H9 (cell line): ENCODE data around the gene INPP5J. TPM values are rescaled to one million over a fixed set of nuclear protein-coding genes. Genes with fewer than 3 reads are reported as not detected.

Experiments
- DNase-seq: peaks from one replicate; pipeline ENCODE4 v3.0.0-alpha.2; 2017
- H2AFZ ChIP-seq: one replicate; pipeline ENCODE4 v1.6.1; 2013; ENCODE audit warnings: mild to moderate bottlenecking, low read length, control low read depth, moderate library complexity
- H2AK5ac ChIP-seq: 2 replicates; pipeline ENCODE4 v1.6.1; 2013; ENCODE audit warnings: low read length, control low read depth, mixed read lengths; ENCODE audit not compliant: insufficient read length
- H2BK120ac ChIP-seq: one replicate; pipeline ENCODE4 v1.6.1; 2013; ENCODE audit warnings: low read depth, mild to moderate bottlenecking, low read length, control low read depth, inconsistent platforms; ENCODE audit not compliant: poor library complexity, severe bottlenecking
- H2BK12ac ChIP-seq: 2 replicates; pipeline ENCODE4 v1.6.1; 2013; ENCODE audit warnings: low read length, control low read depth, mixed read lengths, low read depth; ENCODE audit not compliant: insufficient read length
- H2BK15ac ChIP-seq: 2 replicates; pipeline ENCODE4 v1.6.1; 2013; ENCODE audit warnings: low read depth, low read length, control low read depth
- H2BK20ac ChIP-seq: one replicate; pipeline ENCODE4 v1.6.1; 2013; ENCODE audit warnings: low read depth, mild to moderate bottlenecking, low read length, control low read depth, inconsistent platforms; ENCODE audit not compliant: poor library complexity, severe bottlenecking
- H2BK5ac ChIP-seq: 2 replicates; pipeline ENCODE4 v1.6.1; 2013; ENCODE audit warnings: low read length, control low read depth, mixed read lengths; ENCODE audit not compliant: insufficient read length
- H3K14ac ChIP-seq: 2 replicates; pipeline ENCODE4 v1.6.1; 2013; ENCODE audit warnings: low read length, control low read depth; ENCODE audit not compliant: insufficient read depth
- H3K18ac ChIP-seq: 2 replicates; pipeline ENCODE4 v1.6.1; 2013; ENCODE audit warnings: low read depth, mild to moderate bottlenecking, mixed read lengths, low read length, control low read depth; ENCODE audit not compliant: insufficient read length
- H3K23ac ChIP-seq: 2 replicates; pipeline ENCODE4 v1.6.1; 2013; ENCODE audit warnings: low read length, control low read depth, mixed read lengths, low read depth; ENCODE audit not compliant: insufficient read length
- H3K23me2 ChIP-seq: 2 replicates; pipeline ENCODE4 v1.6.1; 2013; ENCODE audit warnings: low read depth, mild to moderate bottlenecking, mixed read lengths, low read length, control low read depth; ENCODE audit not compliant: insufficient read length, poor library complexity, severe bottlenecking
- H3K27ac ChIP-seq: 2 replicates; pipeline ENCODE4 v1.5.1; 2013; ENCODE audit warnings: low read length, control low read depth, mixed read lengths, low read depth; ENCODE audit not compliant: insufficient read length
- H3K27me3 ChIP-seq: 2 replicates; pipeline ENCODE4 v1.6.1; 2013; ENCODE audit warnings: low read length, control low read depth, inconsistent platforms; ENCODE audit not compliant: insufficient read depth
- H3K4ac ChIP-seq: 2 replicates; pipeline ENCODE4 v1.6.1; 2013; ENCODE audit warnings: low read depth, mild to moderate bottlenecking, control low read depth, inconsistent platforms, low read length, moderate library complexity
- H3K4me1 ChIP-seq: 2 replicates; pipeline ENCODE4 v1.6.1; 2013; ENCODE audit warnings: low read length, control low read depth, inconsistent platforms; ENCODE audit not compliant: insufficient read depth
- H3K4me2 ChIP-seq: 2 replicates; pipeline ENCODE4 v1.6.1; 2013; ENCODE audit warnings: low read length, control low read depth, mixed read lengths; ENCODE audit not compliant: insufficient read length, insufficient read depth
- H3K56ac ChIP-seq: 2 replicates; pipeline ENCODE4 v1.6.1; 2013; ENCODE audit warnings: low read depth, mild to moderate bottlenecking, mixed read lengths, low read length, control low read depth; ENCODE audit not compliant: insufficient read length
- H3K79me1 ChIP-seq: 2 replicates; pipeline ENCODE4 v1.6.1; 2013; ENCODE audit warnings: low read depth, mild to moderate bottlenecking, moderate library complexity, low read length, control low read depth, inconsistent platforms; ENCODE audit not compliant: insufficient read depth, poor library complexity, severe bottlenecking
- H3K79me2 ChIP-seq: 2 replicates; pipeline ENCODE4 v1.6.1; 2013; ENCODE audit warnings: low read length, control low read depth, inconsistent platforms; ENCODE audit not compliant: insufficient read depth
- H3K9ac ChIP-seq: 2 replicates; pipeline ENCODE4 v1.6.1; 2013; ENCODE audit warnings: low read length, control low read depth, mixed read lengths; ENCODE audit not compliant: insufficient read length; ENCODE audit errors: extremely low read depth
- H3K9me3 ChIP-seq: one replicate; pipeline ENCODE4 v1.6.1; 2013; ENCODE audit warnings: low read depth, low read length, inconsistent platforms; ENCODE audit not compliant: control insufficient read depth
- H3T11ph ChIP-seq: one replicate; pipeline ENCODE4 v1.6.1; 2013; ENCODE audit warnings: mild to moderate bottlenecking, low read length, control low read depth, inconsistent platforms
- H4K20me1 ChIP-seq: one replicate; pipeline ENCODE4 v1.6.1; 2013; ENCODE audit not compliant: control insufficient read depth, insufficient read length, insufficient read depth
- H4K5ac ChIP-seq: 2 replicates; pipeline ENCODE4 v1.6.1; 2013; ENCODE audit warnings: low read depth, mild to moderate bottlenecking, mixed read lengths, low read length, control low read depth; ENCODE audit not compliant: insufficient read length
- H4K8ac ChIP-seq: replicated peaks from 2 replicates; pipeline ENCODE4 v1.6.1; 2013; ENCODE audit warnings: low read length, control low read depth, mixed read lengths, low read depth; ENCODE audit not compliant: insufficient read length
- H4K91ac ChIP-seq: 2 replicates; pipeline ENCODE4 v1.6.1; 2013; ENCODE audit warnings: low read depth, mild to moderate bottlenecking, moderate library complexity, mixed read lengths, low read length, control low read depth; ENCODE audit not compliant: insufficient read length
- H3K27ac Mint-ChIP-seq, 3 experiments: 2 replicates in 2 of 3; 3 replicates in 1 of 3; pipeline ENCODE4 v1.8.0; 2020 to 2021; ENCODE audit warnings: mixed read lengths in 3 of 3, mild to moderate bottlenecking in 1 of 3, moderate library complexity in 1 of 3
- H3K27me3 Mint-ChIP-seq: 2 replicates; pipeline ENCODE4 v1.8.0; 2021; ENCODE audit warnings: low read depth, mild to moderate bottlenecking, moderate library complexity, mixed read lengths
- H3K36me3 Mint-ChIP-seq, 3 experiments: 2 replicates in 2 of 3; 3 replicates in 1 of 3; pipeline ENCODE4 v1.8.0; 2020 to 2021; ENCODE audit warnings: low read depth in 3 of 3, mixed read lengths in 3 of 3; ENCODE audit not compliant: insufficient read depth in 1 of 3
- H3K4me1 Mint-ChIP-seq, 2 experiments: 2 replicates each; pipeline ENCODE4 v1.8.0; 2020; ENCODE audit warnings: mixed read lengths in 2 of 2
- H3K4me3 Mint-ChIP-seq, 2 experiments: 2 replicates in 1 of 2; 3 replicates in 1 of 2; pipeline ENCODE4 v1.8.0; 2020 to 2021; ENCODE audit warnings: mild to moderate bottlenecking in 2 of 2, mixed read lengths in 2 of 2, moderate library complexity in 1 of 2
- H3K9me3 Mint-ChIP-seq, 2 experiments: 2 replicates in 1 of 2; 3 replicates in 1 of 2; pipeline ENCODE4 v1.8.0; 2020; ENCODE audit warnings: mild to moderate bottlenecking in 2 of 2, mixed read lengths in 2 of 2, moderate library complexity in 1 of 2
- WGBS: extraction: QIAGEN DNeasy Blood & Tissue Kit; methylation state at CpG from one replicate; pipeline ENCODE4 v1.1.7; 2013; ENCODE audit warnings: missing lambda C conversion rate, low lambda C conversion rate, mixed read lengths; ENCODE audit not compliant: insufficient read length; ENCODE audit errors: extremely low coverage; 5-methylcytosine and 5-hydroxymethylcytosine counted together
- total RNA-seq: library from RNA; stranded (reverse); gene quantifications from 2 replicates; pipeline ENCODE4 v1.2.1, GENCODE V29; 2021
- TF ChIP-seq, protein P1 (sequence below): fragments of 200-600 bp; sonication (generic); conservative IDR thresholded peaks from 3 replicates; pipeline ENCODE4 v1.8.0; 2021; ENCODE audit warnings: antibody characterized with exemption, mild to moderate bottlenecking

INPP5J gene
- total RNA-seq, 1 experiment from 2014 or later = 4.9 TPM

DNA sequence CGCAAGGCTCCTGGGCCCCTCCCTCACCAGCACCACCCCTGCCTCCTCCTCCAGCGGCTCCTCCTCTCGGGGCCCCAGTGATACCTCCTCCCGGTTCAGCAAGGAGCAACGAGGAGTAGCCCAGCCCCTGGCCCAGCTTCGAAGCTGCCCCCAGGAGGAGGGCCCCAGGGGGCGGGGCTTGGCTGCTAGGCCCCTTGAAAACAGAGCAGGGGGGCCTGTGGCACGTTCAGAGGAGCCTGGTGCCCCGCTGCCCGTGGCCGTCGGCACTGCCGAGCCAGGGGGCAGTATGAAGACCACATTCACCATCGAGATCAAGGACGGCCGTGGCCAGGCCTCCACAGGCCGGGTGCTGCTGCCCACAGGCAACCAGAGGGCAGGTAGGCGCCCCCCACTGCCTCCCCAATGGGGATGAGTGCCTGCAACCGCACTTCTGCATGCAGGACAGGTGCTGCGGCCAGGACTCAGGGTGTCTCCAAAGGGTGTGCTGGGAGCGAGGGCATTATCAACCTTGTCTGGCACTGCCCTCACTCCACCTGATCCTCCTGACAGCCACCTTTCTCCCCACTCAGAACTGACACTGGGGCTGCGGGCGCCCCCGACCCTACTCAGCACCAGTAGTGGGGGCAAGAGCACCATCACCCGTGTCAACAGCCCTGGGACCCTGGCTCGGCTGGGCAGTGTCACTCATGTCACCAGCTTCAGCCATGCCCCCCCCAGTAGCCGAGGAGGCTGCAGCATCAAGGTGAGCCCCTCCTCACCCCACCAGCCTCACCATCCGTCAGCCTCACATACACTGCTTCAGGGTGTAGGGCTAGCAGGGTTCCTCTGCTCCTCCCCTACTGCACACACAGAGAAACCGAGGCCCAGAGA lies 31.4 kb upstream of the INPP5J start:
- Mint-ChIP-seq H3K27me3 (no peaks in the 10 kb centered on the region), H3K9me3 (no peaks in the 10 kb centered on the region), H3K4me1 (peaks cover 0 to 12% of the 10 kb centered on the region in 2 experiments; a peak in 3 of 4 replicates), H3K4me3 (no peak overlapping the region), H3K27ac (no peak overlapping the region), H3K36me3 (peaks cover 0 to 4% (median 0%) of the 10 kb centered on the region in 3 experiments; a peak in 2 of 7 replicates)
- Histone ChIP-seq H2BK15ac (no peak overlapping the region), H3K27me3 (no peaks in the 10 kb centered on the region), H2BK20ac (no peak overlapping the region), H3K27ac (no peak overlapping the region), H3K23me2 (no peaks in the 10 kb centered on the region), H4K8ac (no peak overlapping the region), H4K5ac (no peak overlapping the region), H3K23ac (no peak overlapping the region), H4K20me1 (no peaks in the 10 kb centered on the region), H3K4ac (no peak overlapping the region), H2BK12ac (no peak overlapping the region), H3K4me2 (no peak overlapping the region), H3K14ac (no peak overlapping the region), H2BK120ac (no peak overlapping the region), H3K79me2 (no peaks in the 10 kb centered on the region), H2BK5ac (no peak overlapping the region), H3K18ac (no peak overlapping the region), H2AK5ac (no peak overlapping the region), H3K9me3 (no peaks in the 10 kb centered on the region), H3K4me1 (no peaks in the 10 kb centered on the region), H3T11ph (no peak overlapping the region), H2AFZ (no peak overlapping the region), H4K91ac (no peak overlapping the region), H3K9ac (no peak overlapping the region), H3K56ac (no peak overlapping the region), H3K79me1 (no peaks in the 10 kb centered on the region)
- TF ChIP-seq, protein P1, sequence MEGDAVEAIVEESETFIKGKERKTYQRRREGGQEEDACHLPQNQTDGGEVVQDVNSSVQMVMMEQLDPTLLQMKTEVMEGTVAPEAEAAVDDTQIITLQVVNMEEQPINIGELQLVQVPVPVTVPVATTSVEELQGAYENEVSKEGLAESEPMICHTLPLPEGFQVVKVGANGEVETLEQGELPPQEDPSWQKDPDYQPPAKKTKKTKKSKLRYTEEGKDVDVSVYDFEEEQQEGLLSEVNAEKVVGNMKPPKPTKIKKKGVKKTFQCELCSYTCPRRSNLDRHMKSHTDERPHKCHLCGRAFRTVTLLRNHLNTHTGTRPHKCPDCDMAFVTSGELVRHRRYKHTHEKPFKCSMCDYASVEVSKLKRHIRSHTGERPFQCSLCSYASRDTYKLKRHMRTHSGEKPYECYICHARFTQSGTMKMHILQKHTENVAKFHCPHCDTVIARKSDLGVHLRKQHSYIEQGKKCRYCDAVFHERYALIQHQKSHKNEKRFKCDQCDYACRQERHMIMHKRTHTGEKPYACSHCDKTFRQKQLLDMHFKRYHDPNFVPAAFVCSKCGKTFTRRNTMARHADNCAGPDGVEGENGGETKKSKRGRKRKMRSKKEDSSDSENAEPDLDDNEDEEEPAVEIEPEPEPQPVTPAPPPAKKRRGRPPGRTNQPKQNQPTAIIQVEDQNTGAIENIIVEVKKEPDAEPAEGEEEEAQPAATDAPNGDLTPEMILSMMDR = no peak
- WGBS = no CpG with 5 or more reads among the region's 29 CpGs
- no peak for DNase-seq
